GM19239 (cell line): Measurements from ENCODE around the gene KDM2A.
"Not testable (repeated sequence)": the region's sequence is repeated elsewhere in the genome, so short reads cannot be mapped to it uniquely, and the experiment has no call there.

ENCODE experiments used
- DNase-seq: peaks from one replicate; pipeline ENCODE4 v3.0.0; 2011; ENCODE audit warnings: low spot score; ENCODE audit not compliant: insufficient read length
- FAIRE-seq: peaks from 2 replicates; lab custom pipeline; 2011; peaks lifted over from hg19 to GRCh38; lab: Jason Lieb, UNC

Gene KDM2A

GRCh38 chr11:67163006-67163405, 43.9 kb downstream of the KDM2A start:
- no peak for DNase-seq
- no peak for FAIRE-seq

DNA sequence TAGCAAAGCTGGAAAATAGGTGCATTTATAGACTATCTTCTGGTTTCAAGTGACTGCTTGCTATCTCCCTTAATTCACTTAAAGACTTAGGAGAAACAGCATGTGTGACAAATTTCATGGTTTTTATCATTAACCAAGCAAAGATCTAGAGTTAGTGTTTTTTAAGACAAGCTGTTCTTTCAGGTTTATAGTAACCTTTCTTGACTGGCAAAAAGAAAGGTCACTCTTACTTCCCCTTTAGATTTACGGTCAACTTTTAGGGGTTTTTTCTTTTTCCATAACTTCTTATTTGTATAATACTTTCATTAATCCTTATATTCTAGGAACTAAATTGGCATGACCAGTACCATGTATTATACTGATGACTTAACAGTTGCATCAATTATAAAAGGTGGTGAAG, 46.6 kb downstream of the KDM2A start:
- FAIRE-seq, result no peak
- no peak for DNase-seq

- FAIRE-seq, result no peak
- DNase-seq, result no peak
These were observed 48.0 kb downstream of the KDM2A start for GRCh38 chr11:67167091-67167490.

DNA sequence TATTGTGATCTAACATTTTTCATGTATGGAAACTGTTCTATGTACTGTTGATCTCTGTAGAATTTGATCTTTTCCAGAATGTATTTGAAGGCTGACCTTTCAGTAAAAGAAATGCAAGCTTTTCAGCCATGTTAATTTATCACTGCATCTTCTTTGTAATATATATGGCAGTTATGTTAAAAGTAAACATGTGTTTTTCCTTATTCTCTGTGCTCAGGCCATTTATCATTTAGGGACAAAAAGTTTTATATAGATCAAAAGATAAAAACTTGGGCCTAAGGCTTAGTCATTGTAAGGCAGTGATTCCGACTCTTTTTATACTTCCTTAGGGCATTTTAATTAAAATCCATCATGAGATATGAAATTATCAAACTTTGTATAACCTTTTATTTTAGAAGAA, 48.7 kb downstream of the KDM2A start:
- DNase-seq (no peak), FAIRE-seq (no peak)

- DNase-seq, FAIRE-seq: not testable (repeated sequence)
These were observed 49.8 kb downstream of the KDM2A start for GRCh38 chr11:67168911-67169310.

GRCh38 chr11:67174311-67174710, 55.2 kb downstream of the KDM2A start:
- DNase-seq, result no peak
- FAIRE-seq, result no peak

DNA sequence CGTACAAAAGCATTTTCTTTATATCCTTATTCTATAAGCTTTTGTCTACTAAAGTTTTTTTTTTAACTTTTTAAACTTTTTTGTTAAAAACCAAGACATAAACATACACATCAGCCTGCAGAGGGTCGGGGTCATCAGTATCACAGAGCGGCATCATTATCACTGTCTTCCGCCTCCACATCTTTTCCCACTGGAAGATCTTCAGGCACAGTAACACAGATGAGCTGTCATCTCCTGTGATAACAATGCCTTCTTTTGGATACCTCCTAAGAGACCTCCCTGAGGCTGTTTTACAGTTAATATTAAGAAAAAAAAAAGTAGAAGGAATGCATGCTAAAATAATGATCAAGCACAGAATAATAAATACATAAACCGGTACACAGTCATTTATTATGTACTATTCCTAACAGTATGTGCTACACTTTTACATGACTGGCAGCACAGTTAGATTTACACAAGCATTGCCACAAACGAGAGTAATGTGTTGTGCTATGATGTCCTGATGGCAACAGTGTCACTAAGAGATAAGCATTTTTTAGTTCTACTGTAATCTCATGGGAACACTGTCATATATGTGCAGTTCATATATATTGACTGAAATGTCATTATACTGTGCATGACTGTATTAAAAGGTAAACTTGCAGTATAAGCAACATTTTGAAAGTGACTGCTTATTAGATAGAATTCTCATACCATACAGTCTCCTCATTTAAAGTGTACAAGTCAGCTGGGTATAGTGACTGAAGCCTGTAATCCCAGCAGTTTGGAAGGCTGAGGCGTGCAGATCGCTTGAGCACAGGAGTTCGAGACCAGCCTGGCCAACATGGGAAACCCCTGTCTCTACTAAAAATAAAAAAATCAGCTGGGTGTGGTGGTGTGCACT, 58.6 kb downstream of the KDM2A start:
- DNase-seq (no peak), FAIRE-seq (no peak)

DNA sequence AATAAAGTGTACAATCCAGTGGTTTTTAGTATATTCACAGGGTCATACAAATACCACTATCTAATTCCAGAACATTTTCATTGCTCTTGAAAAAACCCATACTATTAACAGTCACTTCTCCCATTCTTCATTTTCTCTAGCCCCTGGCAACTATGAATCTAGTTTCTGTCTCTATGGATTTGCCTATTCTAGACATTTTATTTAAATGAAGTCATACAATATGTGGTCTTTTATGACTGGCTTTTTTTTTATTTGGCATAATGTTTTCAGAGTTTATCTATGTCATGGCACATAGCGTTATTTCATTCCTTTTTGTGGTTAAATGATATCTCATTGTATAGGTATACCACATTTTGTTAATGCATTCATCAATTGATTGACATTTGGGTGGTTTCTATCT, 59.4 kb downstream of the KDM2A start:
- DNase-seq, result no peak
- peak; percentile 54 for FAIRE-seq

- no peak for FAIRE-seq
- DNase-seq, result no peak
These were observed 59.8 kb downstream of the KDM2A start for GRCh38 chr11:67178878-67179277.

- no peak for DNase-seq
- FAIRE-seq, result peak; percentile 47
These were observed 60.9 kb downstream of the KDM2A start for GRCh38 chr11:67179892-67180490.

GRCh38 chr11:67194096-67194495, 75.0 kb downstream of the KDM2A start:
- FAIRE-seq, result no peak

GRCh38 chr11:67195971-67196456, 77.0 kb downstream of the KDM2A start:
- DNase-seq (no peak), FAIRE-seq (no peak)

More at GRCh38 chr11:67194096-67194495, 75.0 kb downstream of the KDM2A start:
- DNase-seq, result no peak

DNA sequence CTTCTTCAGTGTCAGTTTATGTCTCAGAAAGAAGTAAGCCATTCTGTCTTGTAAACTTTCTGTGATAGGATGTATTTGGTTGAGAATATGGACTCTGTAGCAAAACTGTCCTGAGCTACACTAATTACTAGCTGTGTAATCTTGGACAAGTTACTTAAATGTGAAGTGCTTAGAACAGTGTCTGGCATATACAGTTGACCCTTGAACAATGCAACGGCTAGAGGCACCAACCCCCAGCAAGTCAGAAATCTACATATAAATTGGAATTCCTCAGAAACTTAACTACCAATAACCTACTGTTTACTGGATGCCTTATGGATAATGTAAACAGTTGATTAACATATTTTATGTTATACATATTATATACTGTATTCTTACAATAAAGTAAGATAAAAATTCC, 78.5 kb downstream of the KDM2A start:
- FAIRE-seq, result no peak

DNA sequence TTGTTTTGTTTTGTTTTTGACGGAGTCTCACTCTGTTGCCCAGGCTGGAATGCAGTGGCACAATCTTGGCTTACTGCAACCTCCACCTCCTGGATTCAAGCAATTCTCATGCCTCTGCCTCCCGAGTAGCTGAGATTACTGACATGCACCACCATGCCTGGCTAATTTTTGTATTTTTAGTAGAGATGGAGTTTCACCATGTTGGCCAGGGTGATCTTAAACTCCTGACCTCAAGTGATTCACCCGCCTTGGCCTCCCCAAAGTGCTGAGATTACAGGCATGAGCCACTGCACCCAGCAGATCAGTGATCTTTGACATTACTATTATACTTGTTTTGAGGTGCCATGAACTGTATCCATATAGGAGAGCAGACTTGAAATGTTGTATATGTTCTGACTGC, 79.7 kb downstream of the KDM2A start:
- not testable (repeated sequence) for FAIRE-seq, DNase-seq

More for the DNA sequence above, 78.5 kb downstream of the KDM2A start:
- DNase-seq, result no peak

- DNase-seq, result no peak
- FAIRE-seq, result no peak
These were observed 80.7 kb downstream of the KDM2A start for GRCh38 chr11:67199751-67200150.

GRCh38 chr11:67202028-67202427, 83.0 kb downstream of the KDM2A start:
- FAIRE-seq (no peak), DNase-seq (no peak)

DNA sequence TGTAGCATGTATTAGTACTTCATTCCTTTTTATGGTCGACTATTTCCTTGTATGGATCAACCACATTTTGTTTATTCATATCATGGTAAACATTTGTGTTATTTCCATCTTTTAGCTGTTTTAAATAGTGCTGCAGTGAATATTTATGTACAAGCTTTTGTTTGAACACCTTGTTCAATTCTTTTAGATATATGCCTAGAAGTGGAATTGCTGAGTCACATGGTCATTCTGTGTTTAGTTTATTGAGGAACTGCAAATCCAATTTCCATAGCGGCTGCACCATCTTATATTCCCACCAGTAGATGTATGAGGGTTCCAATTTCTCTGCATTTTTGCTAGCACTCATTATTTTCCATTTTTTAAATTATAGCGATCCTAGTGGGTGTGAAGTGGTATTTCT, 85.8 kb downstream of the KDM2A start:
- FAIRE-seq (no peak), DNase-seq (no peak)

DNA sequence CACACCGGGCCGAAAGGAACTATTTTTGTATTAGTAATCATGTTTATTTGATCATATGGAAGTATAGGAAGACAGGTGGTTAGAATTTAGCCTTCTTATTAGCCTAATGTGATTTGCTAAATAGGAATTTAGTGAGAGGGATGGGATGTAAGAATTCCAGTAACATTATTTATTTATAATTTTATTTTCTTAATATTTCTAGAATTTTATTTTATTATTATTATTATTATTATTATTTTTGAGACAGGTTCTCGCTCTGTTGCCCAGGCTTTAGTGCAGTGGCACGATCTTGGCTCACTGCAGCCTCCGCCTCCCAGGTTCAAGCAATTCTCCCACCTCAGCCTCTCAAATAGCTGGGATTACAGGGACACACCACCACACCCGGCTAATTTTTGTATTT, 90.2 kb downstream of the KDM2A start:
- not testable (repeated sequence) for FAIRE-seq, DNase-seq

GRCh38 chr11:67211656-67212436, 92.8 kb downstream of the KDM2A start:
- no peak for DNase-seq
- FAIRE-seq, result peak; percentile 23

DNA sequence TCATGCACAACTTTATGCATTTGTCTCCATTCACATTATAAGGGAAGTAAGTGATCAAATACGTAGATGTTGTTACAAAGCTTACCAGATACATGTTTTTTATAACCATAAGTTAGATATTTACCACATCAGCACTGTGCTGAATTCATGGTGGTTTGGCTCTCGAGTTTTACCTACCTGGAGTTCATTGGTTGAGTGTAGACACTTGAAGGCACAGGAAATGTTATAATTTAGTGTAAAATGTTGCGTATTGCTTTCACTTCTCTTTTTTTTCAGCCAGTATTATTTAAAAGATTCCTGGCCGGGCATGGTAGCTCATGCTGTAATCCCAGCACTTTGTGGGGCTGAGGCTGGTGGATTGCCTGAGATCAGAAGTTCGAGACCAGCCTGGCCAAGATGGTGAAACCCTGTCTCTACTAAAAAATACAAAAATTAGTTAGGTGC, 94.1 kb downstream of the KDM2A start:
- FAIRE-seq, result peak; percentile 80
- peak; percentile 35 for DNase-seq

GRCh38 chr11:67227726-67228125, 108.7 kb downstream of the KDM2A start:
- DNase-seq (no peak), FAIRE-seq (no peak)
